ENCODE data around the gene IGSF23. TPM values are rescaled to one million over a fixed set of nuclear protein-coding genes. Genes with fewer than 3 reads are reported as not detected.

The IGSF23 gene
- total RNA-seq, 1 donor from 2014 or later, result not detected

DNA sequence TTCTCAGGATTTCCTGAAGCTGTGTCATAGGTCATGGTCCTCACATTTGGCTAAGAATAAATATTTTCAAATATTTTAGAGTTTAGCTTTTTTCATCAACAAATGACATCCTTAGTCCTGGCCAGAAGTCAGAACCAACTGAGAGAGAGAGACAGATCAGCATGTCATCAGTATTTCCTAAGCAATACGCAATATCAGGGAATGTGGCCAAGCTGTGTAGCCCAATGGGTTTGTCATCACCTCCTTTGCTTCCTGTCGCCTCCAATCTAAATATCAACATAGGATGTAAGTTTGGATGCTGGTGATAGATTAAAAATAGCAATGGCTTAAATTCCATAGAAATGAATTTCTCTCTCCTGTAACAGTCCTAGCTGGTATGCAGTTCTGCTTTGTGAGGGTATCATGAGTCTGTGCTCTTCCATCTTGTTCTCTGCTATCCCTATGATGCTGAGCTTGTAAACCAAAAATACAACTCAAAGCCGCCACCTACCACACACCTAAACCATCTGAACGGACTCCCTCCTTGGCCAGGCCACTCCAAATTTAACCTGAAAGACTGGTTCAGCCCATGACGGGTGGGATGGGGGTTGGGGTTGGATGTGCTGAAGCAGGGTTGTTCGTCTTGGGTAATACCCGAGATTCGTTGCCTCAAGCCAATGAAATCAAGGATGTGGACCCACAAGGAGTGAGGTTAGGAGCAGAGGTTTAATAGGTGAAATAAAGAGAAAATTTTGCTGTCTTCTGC lies 10.0 kb upstream of the IGSF23 start:
- Mint-ChIP-seq H3K9me3 (peaks cover 3% of the 10 kb centered on the region), H3K36me3 (no peaks in the 10 kb centered on the region)

DNA sequence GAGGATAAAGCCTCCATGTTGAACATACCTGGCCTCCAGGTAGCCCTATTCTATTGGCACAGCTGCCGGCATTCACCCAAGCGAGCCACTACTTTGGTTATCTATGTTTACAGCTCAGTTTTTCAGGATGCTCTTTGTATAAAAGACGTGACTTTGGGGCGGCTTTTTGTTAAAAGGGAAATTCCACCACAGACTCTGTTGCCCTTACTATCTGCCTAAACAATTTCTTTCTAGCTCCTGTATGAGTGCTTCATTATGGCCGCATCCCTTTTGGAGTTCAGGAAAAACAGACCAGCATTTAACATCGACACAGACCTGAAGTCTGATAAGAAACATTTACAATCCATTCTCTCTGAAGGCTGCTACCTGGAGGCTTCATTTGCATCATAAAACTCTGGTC lies 9.1 kb upstream of the IGSF23 start:
- H3K27ac Mint-ChIP-seq, result no peak overlapping the region
- TF ChIP-seq, protein P1, sequence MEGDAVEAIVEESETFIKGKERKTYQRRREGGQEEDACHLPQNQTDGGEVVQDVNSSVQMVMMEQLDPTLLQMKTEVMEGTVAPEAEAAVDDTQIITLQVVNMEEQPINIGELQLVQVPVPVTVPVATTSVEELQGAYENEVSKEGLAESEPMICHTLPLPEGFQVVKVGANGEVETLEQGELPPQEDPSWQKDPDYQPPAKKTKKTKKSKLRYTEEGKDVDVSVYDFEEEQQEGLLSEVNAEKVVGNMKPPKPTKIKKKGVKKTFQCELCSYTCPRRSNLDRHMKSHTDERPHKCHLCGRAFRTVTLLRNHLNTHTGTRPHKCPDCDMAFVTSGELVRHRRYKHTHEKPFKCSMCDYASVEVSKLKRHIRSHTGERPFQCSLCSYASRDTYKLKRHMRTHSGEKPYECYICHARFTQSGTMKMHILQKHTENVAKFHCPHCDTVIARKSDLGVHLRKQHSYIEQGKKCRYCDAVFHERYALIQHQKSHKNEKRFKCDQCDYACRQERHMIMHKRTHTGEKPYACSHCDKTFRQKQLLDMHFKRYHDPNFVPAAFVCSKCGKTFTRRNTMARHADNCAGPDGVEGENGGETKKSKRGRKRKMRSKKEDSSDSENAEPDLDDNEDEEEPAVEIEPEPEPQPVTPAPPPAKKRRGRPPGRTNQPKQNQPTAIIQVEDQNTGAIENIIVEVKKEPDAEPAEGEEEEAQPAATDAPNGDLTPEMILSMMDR (IDR thresholded peaks at IDR 0.05; ENCODE audit: unreplicated experiment), result no peak
- H3K4me3 Mint-ChIP-seq, result no peak overlapping the region
- no peak for DNase-seq (ENCODE audit: low spot score in 2 of 2, unreplicated experiment in 2 of 2)
- H3K4me1 Mint-ChIP-seq, result peaks cover 12% of the 10 kb centered on the region
- H3K27me3 Mint-ChIP-seq (ENCODE audit: low read depth), result peaks cover 35% of the 10 kb centered on the region
- no peaks in the 10 kb centered on the region for H3K36me3 Mint-ChIP-seq
- H3K9me3 Mint-ChIP-seq, result no peaks in the 10 kb centered on the region

More for the DNA sequence above, 10.0 kb upstream of the IGSF23 start:
- no peak overlapping the region for H3K4me3 Mint-ChIP-seq
- H3K4me1 Mint-ChIP-seq, result peaks cover 12% of the 10 kb centered on the region
- peaks cover 42% of the 10 kb centered on the region for H3K27me3 Mint-ChIP-seq (ENCODE audit: low read depth)
- H3K27ac Mint-ChIP-seq, result no peak overlapping the region
- no peak for DNase-seq (ENCODE audit: low spot score in 2 of 2, unreplicated experiment in 2 of 2)
- TF ChIP-seq, protein P1 (IDR thresholded peaks at IDR 0.05; ENCODE audit: unreplicated experiment), result no peak

DNA sequence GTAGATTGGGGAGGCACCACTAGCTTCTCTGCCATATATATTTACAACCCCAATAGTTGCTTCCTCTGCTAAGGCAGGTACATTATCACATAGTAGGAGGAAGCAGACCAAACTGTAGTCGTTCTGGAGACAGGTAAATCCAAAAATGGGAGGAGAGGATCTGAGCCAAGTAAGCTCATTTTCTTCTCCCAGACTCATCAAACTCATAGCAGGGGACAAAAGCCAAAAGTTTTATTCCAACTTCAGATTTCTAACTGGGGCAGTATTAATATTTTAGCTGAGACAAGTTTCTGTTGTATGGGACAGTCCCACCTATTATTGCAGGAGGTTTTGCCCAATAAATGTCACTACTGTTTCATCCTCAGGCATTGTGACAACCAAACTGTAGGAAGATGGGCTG lies 7.8 kb upstream of the IGSF23 start:
- H3K4me3 Mint-ChIP-seq, result no peak overlapping the region
- no peaks in the 10 kb centered on the region for H3K9me3 Mint-ChIP-seq
- no peaks in the 10 kb centered on the region for H3K36me3 Mint-ChIP-seq
- H3K27ac Mint-ChIP-seq, result no peak overlapping the region
- H3K4me1 Mint-ChIP-seq, result peaks cover 12% of the 10 kb centered on the region
- peaks cover 23% of the 10 kb centered on the region for H3K27me3 Mint-ChIP-seq (ENCODE audit: low read depth)
- no peak for DNase-seq (ENCODE audit: low spot score in 2 of 2, unreplicated experiment in 2 of 2)
- TF ChIP-seq, protein P1 (IDR thresholded peaks at IDR 0.05; ENCODE audit: unreplicated experiment), result no peak

DNA sequence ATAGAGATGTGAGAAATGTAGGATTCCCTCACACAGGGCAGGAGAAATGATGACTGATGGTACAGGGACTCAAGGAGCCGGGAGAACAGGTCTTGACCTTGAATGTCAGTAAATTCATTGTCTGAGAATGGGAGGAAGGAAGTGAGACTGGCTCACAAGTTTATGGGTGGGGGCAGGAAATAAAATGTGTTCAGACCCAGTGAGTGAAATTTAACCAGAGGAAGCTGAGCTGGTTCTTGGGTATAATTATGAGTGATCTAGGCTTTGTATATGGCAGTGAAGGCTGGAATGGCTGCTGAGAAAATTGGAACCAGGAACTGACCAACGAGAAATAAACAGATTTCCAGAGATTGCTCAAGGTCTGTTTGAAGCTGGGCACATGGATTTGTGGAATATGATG lies 6.3 kb upstream of the IGSF23 start:
- no peak for DNase-seq (ENCODE audit: low spot score in 2 of 2, unreplicated experiment in 2 of 2)
- Mint-ChIP-seq H3K4me3 (no peak overlapping the region), H3K27me3 (ENCODE audit: low read depth) (peaks cover 15% of the 10 kb centered on the region), H3K4me1 (peaks cover 12% of the 10 kb centered on the region), H3K27ac (no peak overlapping the region), H3K9me3 (no peaks in the 10 kb centered on the region), H3K36me3 (no peaks in the 10 kb centered on the region)
- TF ChIP-seq, protein P1 (IDR thresholded peaks at IDR 0.05; ENCODE audit: unreplicated experiment), result no peak

DNA sequence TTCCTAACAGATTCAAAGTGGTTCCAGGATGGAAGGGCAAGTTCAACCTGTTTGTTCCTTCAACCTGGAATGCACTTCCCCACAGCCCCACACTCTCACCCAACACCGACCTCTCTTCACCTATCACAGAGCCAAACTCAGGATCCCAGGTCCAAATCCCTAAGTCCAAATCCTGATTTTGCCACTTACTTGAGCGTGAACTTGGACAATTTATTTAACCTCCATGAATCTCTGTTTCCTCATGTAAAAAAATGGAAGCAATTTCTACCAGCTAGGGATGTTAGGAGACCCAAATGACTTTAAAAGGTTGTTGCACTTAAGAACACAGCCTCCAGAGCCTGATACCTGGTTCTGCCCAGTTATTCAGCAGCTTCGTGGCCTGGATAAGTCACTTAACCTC lies 5.4 kb upstream of the IGSF23 start:
- Mint-ChIP-seq H3K36me3 (no peaks in the 10 kb centered on the region), H3K27ac (no peak overlapping the region), H3K4me3 (no peak overlapping the region), H3K4me1 (peaks cover 12% of the 10 kb centered on the region), H3K9me3 (no peaks in the 10 kb centered on the region), H3K27me3 (ENCODE audit: low read depth) (peaks cover 10% of the 10 kb centered on the region)
- no peak for DNase-seq (ENCODE audit: low spot score in 2 of 2, unreplicated experiment in 2 of 2)
- TF ChIP-seq, protein P1 (IDR thresholded peaks at IDR 0.05; ENCODE audit: unreplicated experiment), result no peak

All from mesothelial cell of epicardium (in vitro differentiated cells).